ENCODE measurements around the gene ARL8A.

DNA sequence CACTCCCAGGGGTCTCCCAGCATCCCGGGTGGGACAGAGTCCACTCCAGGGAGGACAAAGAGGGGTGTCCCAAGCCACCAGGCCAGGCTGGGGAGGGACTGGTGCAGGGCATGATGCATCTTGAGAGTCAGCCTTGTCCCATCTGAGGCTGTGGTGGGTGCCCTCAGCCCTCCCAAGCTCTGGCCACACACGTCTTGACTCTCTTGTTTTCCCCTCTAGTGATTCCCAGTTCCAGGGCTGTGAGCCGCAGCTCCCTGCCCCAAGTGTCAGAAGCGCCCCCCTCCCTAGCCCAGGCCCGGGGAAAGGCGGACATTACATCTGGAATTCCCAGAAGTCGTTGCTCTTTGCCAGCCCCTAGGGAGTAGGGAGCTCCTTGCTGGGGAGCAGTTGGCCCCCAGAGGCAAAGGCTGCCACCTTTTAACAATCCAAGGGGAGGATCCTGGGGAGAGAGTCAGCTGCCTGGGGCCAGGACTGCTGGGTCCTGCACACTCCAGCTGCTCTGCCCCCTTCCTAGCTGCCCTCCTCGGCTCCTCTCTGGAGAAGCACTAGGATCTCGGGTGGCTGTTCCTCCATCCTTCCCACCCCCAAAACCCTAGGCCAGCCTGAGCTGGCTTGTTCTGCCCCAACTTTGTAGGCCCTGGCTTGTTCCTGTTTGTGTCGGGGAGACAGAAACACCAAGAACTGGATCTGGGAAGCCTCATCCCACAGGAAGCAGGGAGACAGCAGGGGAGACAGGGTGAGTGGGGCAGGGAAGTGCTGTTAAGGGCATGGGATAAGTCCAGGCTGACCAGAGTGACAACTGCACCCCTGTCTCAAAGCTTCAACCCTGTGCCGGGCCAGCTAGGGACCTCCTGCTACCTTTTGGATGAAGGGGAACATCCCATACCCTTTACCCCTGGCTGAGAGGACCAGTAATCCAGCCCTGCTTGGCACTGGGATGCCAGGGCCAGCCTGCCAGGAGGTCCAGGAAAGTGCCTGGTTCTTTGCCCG, 19.0 kb upstream of the ARL8A start:
- no peak for TF ChIP-seq FOXP2 (optimal IDR thresholded peaks at IDR 0.05; ENCODE audit: borderline replicate concordance, extremely low read depth, extremely low read length, insufficient read depth)
- TF ChIP-seq POLR2AphosphoS5 (IDR thresholded peaks at IDR 0.05; ENCODE audit: low read depth, low read length) = no peak
- no peak for TF ChIP-seq REST (IDR thresholded peaks at IDR 0.05; ENCODE audit: insufficient read depth in 1 of 2, low read depth in 2 of 2, low read length in 2 of 2)
- TF ChIP-seq SIN3A (IDR thresholded peaks at IDR 0.05; ENCODE audit: borderline replicate concordance, insufficient read depth, low read length) = no peak
- no peak for TF ChIP-seq TAF1 (IDR thresholded peaks at IDR 0.05; ENCODE audit: borderline replicate concordance, insufficient read depth, low read length)

All from PFSK-1 (cell line).